HG03025 (cell line): ENCODE results near the gene NAV2.

ENCODE experiments used
- ATAC-seq: cut with Tn5 transposase; IDR thresholded peaks from one replicate; pipeline ENCODE4 v1.9.1; 2021; ENCODE audit warnings: mild to moderate bottlenecking, moderate library complexity; ENCODE audit not compliant: unreplicated experiment, low FRiP score

NAV2 gene, protein sequence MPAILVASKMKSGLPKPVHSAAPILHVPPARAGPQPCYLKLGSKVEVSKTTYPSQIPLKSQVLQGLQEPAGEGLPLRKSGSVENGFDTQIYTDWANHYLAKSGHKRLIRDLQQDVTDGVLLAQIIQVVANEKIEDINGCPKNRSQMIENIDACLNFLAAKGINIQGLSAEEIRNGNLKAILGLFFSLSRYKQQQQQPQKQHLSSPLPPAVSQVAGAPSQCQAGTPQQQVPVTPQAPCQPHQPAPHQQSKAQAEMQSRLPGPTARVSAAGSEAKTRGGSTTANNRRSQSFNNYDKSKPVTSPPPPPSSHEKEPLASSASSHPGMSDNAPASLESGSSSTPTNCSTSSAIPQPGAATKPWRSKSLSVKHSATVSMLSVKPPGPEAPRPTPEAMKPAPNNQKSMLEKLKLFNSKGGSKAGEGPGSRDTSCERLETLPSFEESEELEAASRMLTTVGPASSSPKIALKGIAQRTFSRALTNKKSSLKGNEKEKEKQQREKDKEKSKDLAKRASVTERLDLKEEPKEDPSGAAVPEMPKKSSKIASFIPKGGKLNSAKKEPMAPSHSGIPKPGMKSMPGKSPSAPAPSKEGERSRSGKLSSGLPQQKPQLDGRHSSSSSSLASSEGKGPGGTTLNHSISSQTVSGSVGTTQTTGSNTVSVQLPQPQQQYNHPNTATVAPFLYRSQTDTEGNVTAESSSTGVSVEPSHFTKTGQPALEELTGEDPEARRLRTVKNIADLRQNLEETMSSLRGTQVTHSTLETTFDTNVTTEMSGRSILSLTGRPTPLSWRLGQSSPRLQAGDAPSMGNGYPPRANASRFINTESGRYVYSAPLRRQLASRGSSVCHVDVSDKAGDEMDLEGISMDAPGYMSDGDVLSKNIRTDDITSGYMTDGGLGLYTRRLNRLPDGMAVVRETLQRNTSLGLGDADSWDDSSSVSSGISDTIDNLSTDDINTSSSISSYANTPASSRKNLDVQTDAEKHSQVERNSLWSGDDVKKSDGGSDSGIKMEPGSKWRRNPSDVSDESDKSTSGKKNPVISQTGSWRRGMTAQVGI (N-terminal part only)

DNA sequence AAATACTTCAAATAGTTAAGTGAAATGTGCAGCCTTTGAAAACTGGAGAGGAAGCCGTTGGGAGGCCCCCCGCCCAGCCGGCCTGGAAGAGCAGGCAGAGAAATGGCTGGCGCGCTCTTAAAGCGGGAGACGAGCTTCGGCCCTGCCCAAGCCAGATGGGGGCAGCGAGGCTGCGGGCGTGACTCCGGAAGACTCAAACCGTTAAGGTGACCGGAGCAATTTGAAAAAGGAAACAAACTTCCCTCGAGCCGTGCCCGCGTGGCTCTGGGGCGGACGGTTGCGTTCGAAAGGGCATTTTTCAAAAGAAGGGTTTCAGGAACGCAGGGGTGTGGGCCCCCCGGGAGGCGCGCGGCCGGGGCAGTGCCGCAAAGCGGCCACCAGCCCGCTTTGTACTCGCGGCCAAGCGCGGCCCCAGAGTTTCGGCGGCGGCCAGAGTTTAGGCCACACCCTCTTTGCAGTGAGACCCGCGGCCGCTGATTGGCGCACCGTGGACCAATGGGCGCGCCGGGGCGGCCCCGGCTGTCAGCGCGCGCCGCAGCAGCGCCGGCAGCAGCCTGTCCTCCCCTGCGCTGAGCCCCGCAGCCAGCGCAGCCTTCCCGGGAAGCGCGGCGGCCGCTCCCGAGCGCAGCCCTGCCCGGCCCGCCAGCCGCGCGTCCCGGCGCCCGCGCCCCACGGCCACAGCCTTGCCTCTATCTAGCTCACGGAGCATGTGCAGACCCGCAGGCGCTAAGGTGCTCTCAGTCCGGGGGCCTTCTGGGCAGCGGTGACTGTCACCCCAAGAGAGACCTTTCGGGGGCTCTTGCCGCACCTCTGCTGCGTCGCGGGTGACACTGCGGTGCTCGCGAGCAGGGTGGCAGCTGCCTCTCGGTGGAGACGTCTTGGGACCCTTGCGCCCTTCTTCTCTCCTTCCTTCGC is at the start of gene NAV2:
NAV2 (plus strand) TSS at position 557 of the 915 bp plus-strand sequence. CDS start 859 bp downstream, outside the sequence.
- ATAC-seq = peak; percentile 98

DNA sequence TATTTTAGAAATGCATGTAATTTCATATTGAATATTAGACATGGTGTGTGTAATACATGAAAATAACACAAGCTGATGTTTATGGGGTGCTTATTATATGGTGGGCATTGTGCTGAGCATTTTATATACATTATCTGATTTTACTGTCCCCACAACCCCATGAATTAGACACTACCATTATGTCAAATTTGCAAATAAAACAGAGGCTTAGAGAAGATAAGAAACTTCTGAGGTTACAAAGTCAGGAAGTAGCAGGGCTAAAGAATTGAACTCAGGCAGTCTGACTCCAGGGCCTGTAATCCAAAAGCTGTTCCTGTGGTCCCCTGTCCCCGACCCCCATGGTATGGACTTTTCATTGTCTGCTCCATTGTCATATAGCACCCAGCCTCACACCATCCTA is 49.4 kb upstream of the NAV2 start:
- no peak for ATAC-seq

DNA sequence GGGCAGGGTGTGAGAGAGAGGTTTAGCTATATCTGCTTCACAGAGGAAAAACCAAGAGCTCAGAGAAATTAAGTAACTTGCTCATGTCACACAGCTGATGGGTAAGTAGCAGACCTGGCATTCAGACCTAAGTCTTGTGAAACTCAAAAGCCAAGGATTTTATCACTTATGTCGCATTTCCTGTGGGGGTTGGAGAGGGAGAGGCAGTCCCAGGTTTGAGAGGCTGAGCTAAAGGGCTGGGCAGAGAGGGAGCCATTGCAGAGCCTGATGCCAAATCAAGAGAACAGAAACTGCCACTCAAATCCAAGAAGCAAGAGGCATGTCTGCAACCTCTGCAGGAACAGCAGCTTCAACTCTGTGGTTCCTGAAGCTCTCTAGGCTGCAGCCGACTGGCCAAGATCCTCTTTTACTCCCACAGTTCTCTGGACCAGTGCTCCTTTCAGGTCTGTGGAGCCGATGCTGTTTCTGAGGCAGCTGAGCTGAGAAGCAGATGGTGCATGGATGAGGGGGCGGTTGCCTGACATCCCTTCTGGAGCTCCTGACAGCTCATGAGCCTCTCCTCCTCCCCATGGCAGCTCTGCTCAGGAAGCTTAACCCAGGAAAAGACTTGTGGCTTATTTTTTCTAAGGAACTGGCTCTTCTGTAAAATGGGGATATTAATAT is 47.6 kb upstream of the NAV2 start:
- no peak for ATAC-seq

DNA sequence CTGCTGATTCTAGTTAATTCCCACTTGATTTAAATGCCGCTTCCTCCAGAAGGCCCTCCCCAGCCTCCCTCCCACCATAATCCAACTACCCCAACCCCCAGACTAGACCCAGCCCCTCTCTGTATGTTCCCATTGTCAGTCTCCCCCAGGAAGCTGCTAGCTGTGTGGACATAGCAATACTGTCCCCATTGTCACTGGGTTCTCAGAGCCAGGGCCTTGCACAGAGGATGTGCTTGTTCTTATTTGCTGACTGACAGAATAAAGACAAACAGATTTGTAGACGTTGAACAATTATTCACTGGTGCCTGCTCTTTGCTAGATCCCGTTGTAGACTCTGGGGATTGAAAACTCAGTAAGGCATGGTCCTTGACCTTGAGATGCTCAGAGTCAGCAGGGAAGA is 45.7 kb upstream of the NAV2 start:
- ATAC-seq = no peak

DNA sequence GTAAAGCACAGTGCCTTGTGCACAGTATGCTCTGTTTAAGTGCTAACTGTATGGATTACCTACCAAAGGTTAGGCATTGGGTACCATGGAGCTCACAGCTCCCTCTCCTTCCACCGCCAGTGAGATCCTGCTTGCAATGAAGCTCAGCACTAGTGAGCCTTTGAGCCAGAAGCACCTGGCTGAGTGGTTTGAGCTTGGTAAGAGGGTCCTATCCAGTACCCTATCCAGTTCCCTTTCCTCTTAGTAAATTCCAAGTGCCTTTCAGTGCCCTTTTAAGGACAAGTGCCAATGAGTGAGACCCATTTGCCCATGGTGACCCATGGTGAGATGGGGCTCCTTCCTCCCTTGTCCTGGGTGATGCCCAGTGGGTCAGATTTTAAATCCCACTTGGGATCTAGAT is 43.1 kb upstream of the NAV2 start:
- ATAC-seq = no peak

DNA sequence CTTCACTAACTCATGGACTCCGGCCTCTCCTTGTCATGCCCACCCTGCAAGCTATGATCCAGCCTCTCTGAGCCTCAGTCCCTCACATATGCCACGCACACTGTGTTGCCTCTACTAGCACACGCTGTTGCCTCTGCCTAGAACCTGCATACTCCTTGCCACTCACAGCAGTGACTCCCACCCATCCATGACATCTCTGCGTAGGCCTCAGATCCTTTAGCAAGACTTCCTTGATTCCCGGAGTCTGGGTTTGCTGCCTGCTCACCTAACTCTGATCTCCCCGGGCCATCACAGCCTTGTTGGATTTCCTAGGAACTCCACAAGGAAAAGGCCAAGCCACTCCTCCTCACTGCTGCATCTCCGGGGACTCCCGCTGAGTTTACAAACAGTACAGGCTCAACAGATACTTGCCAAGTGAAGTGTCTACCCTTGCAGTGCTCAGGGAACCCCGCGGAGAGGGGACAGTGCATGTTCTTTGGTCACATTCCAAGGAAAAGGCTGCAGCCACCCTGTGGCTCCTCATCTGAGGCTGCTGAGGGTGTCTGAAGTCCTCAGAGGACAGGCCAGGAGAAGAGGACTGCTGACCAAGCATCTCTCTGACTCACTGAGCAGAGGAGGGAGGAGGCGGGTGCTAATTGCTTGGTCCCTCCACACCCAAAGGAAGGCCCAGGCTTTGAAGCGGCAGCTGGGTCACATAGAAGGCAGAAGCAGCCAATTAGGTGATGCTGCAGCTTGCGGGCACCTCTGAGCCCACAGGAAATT is 42.4 kb upstream of the NAV2 start:
- no peak for ATAC-seq

DNA sequence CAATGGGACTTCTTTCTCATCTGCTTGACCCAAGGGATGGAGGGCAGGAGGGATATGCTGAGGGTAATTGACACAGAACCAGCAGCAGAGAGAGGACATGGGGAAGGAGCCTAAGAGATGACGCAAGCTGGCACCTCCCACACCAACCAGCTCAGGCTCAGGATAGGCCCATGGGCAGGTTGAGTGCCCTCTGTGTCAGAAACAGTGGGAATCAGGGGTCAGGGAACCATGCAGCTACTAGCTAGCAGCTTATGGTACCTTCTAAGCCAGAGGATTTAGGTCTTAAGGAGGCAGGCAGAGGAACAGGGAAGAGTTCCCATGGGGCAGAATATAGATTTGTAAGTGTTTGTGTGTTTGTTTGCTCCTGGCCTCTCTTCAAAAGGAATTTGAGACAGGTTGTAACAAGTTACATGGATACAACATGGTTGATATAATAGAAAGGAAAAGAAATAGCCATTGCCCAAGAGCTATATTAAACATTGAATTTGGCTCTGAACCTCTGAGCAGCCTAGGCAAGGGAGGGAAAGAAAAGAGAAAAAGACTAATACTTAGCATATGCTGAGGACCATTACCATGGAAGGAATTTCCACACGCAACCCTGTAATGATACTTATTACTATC is 39.9 kb upstream of the NAV2 start:
- ATAC-seq = no peak

DNA sequence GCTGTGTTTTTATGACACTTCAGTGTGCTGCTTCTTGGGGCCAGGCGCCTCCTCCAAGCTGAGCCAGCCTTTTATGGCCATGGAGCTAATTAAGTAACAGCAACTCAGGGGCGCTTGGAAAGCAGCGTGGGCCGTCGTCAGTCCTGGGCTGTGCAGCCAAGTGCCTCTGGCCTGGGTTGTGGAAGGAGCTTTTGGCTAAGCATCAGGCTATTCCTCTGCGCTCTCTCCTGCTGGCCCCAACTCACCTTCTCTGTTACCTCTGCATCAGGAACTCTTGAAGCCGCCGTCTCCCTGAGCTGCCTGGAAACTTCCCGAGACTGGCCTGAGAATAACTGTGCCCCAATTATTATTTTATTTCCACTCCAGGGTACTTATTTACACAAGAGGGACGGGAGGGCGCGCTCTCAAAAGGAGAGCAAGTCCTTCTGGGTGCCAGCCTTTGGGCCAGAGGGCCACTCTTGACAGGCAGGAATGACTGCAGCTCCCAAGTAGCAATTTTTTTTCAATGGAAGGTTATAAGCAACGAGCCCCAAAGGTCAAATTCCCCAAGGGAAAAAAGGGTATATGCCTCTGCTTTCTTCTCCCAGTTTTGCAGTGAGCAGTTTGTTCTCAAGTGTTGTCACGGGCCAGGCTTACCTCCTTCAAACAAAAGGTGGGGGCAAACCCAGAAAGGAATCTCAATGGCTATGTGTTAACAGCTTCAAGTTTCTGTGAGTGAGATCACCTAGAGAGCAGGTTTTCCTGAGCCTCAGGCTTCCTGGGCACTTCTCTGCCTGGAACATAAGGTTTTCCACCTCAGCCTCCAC is 38.5 kb upstream of the NAV2 start:
- no peak for ATAC-seq

DNA sequence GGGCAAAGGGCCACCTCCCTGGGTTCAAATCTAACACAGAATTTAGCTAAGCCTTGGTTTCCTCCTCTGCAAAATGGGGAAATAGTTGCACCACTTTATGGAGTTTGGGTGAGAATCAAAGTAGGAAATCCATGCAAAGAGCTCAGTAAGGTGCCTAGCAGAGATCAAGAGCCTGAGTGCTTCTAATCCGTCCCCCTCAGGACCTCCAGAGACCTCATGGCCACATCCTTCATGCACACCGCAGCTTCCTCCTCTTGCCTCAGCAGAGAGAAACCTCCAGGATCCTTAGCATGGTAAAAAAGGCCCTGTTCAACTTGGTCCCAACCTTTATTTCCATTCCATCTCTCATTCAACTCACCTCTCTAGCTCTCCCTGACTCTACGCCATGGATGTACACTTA is 37.8 kb upstream of the NAV2 start:
- no peak for ATAC-seq

DNA sequence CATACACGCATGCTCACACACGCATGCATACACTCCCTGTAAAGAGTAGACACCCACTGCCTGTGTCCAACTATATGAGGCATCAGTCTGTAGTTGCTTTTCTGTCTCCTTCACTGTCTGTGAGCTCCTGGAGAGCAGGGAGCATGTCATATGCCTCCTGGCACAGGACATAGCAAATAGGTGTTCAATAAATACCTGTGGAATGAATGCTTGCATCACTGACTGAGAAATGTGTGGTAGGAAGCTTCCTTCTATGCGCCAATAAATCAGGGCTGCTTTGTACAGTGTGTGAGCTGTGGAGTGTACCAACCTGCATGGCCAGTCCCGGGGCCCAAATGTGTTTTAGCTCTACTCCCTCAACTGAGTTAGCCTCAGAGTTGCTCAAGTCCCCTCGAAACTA is 37.2 kb upstream of the NAV2 start:
- ATAC-seq = no peak

DNA sequence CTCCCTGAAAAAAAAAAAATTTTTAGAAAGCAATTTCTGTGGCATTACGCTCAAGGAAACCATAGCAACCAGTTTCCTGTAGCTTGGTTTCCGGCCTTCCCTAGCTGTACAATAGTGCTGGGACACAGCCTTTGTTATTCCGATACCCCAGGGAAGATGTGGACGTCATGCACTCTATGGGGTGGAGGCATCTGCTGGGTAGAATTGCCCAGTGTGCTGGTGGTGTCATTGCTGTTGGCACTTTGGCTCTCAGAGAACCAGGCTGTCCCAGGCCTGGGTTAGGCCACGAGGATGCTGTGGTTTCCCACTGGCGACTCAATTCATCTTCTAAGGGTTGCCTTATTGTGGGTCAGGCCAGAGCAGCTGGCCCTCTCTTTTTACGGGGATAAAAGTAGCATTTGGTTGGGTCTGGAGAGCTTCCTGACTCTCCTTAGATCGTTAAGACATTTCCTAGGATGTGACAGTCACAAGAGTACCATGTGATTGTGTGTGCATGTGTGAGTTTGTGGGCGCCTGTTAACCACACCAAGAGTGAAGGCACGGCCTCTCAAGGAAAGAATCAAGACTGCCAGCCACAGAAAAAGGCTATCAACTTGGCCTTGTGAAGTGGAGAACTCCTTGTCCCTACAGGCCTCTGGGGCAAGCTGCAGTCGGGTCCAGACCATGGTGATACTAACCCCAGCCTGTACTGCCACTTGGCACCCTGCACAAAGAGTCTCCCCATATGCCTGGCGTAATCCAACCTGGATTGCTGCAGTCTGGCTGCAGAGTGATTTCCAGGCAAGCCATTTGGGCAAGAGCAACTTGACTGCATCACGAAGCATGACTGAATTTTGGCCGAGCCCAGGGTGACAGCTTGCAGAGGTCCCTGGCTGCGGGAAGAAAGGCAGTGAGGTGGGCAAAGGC is 35.9 kb upstream of the NAV2 start:
- no peak for ATAC-seq

DNA sequence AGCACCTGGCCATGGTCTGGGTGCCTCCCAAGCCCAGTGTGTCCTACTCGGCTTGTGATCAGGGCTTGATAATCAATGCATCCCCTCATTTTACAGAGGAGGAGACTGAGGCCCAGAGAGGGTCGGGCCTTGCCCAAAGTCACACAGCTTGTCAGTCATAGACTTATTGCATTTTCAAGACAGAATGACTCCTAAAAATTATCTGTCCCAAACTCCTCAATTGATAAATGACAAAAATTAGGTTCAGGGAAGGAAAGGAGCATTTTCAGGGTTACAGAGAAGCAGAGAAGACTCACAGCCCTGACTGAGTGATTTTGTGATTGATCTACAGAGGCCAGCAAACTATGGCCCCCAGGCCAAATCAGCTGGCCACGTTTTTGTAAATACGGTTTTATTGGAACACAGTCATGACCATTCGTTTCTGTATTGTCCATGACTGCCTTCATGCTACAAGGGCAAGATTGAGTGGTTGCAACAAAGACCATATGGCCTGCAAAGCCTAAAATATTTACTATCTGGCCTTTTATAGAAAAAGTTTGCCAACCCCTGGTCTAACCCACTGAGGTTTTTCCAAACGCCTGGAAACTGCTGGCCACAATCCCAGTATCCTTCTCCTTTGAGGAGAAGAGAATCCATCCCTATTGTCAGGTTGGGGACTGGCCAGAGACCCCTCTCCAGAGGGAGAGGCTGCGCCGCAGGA is 35.1 kb upstream of the NAV2 start:
- no peak for ATAC-seq

DNA sequence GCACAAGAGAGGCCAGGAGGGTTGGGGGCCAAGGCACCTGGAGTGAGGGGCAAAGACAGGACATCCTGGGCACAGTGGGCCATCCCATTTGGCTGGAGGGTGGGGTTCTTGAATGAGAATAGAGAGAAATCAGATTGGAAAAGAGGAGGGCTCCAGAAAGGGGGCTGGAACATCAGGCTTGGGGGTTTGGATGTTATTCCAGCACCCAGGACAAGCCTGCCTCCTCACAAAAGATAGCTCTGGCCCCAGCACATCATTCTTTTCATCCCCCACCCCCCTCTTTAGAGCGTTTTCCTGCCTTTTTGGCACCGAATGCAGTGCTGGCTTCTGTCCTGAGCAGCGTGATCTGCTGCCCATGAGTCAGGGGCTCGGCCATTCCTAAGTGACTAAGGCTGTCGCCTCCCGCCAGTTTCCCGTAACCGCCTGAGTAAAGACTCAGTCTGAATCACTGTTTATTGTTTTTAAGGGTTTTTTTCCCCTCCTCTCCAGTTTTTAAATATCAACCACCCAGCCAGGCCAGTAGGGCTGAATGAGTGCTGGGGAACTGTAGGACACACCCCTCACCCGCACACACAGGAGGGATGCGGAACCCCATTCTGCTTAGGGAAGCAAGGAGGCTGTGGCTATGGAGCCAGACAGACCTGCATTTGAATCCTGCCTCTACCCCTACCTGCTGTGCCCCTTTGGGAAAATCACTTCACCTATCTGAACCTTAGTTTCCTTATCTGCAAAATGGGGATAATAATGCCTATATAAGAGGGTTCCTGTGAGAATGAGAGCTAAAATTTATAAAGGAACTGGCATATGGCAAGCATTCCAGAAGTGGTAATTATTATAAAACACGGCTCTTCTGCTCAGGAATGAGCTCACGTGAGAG is 32.4 kb upstream of the NAV2 start:
- ATAC-seq = no peak

DNA sequence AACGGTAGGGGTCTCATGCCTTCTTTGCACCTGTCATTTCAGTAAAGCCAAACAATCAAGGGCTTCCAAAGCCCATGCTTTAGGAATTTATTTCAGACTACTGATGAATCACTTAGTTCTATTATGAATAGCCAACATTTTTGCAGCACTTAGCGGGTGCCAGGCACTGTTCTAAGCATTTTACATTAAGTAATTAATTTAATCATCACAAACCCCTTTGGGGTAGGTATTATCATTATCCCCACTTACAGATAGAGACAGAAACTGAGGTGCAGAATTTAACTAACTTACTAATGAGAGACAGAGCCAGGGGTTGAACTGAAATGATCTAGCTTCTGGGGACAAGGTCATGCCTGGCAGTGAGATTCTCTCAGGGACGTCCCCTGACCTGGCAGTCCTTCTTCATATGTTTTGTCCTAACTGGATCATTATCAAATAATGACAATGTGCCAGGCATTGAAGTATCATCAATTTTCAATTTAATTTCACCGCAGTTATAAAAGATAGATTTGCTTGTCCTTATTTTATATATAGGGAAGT is 31.7 kb upstream of the NAV2 start:
- ATAC-seq = no peak
